ENCODE data around the gene PPP4C. TPM values are rescaled to one million over a fixed set of nuclear protein-coding genes. Genes with fewer than 3 reads are reported as not detected.
"Not testable (repeated sequence)": the region's sequence is repeated elsewhere in the genome, so short reads cannot be mapped to it uniquely, and the experiment has no call there.

The PPP4C gene
- total RNA-seq, 1 experiment from 2014 or later = 134 TPM

DNA sequence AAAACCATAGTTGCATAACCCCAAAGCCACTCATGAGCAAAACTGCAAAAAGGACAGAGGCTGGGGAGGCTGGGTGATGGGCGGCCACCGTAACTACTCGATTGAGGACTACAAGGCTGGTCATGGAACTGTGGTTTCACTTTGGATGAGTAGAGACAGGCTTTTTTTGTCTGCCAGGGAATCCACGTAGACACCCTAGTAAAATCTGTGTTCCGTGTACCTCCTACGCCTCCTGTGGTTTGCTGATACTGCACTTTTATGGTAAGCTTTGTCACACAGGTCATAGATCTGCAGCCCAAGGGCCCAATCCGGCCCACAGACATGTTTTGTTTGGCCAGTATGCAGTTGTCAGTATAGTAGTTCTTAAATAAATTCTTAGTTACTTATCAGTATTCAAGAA is 42.5 kb upstream of the PPP4C start:
- ChIA-PET POLR2A (no interaction called here), CTCF (no interaction called here)
- Mint-ChIP-seq H3K9me3 (ENCODE audit: unreplicated experiment) (no peaks in the 10 kb centered on the region), H3K27me3 (ENCODE audit: insufficient read depth, unreplicated experiment) (peaks cover 7% of the 10 kb centered on the region), H3K4me3 (ENCODE audit: unreplicated experiment) (no peak overlapping the region), H3K4me1 (ENCODE audit: low read depth, unreplicated experiment) (no peaks in the 10 kb centered on the region), H3K27ac (ENCODE audit: unreplicated experiment) (no peak overlapping the region), H3K36me3 (ENCODE audit: insufficient read depth, unreplicated experiment) (no peaks in the 10 kb centered on the region)
- TF ChIP-seq, protein P1, sequence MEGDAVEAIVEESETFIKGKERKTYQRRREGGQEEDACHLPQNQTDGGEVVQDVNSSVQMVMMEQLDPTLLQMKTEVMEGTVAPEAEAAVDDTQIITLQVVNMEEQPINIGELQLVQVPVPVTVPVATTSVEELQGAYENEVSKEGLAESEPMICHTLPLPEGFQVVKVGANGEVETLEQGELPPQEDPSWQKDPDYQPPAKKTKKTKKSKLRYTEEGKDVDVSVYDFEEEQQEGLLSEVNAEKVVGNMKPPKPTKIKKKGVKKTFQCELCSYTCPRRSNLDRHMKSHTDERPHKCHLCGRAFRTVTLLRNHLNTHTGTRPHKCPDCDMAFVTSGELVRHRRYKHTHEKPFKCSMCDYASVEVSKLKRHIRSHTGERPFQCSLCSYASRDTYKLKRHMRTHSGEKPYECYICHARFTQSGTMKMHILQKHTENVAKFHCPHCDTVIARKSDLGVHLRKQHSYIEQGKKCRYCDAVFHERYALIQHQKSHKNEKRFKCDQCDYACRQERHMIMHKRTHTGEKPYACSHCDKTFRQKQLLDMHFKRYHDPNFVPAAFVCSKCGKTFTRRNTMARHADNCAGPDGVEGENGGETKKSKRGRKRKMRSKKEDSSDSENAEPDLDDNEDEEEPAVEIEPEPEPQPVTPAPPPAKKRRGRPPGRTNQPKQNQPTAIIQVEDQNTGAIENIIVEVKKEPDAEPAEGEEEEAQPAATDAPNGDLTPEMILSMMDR (IDR thresholded peaks at IDR 0.05; ENCODE audit: insufficient read depth in 1 of 2, low read depth in 1 of 2, low read length in 1 of 2, severe bottlenecking in 1 of 2, unreplicated experiment in 1 of 2) = no peak
- intact Hi-C loops (cut with micrococcal nuclease; ENCODE audit: unreplicated experiment) = no loop called here
- H3K4me3 ChIP-seq (ENCODE audit: low read depth, low read length) = no peak overlapping the region
- BruUV-seq (replicated peaks) = no TSS peak
- H3K9me3 ChIP-seq = no peaks in the 10 kb centered on the region
- H3K36me3 ChIP-seq (ENCODE audit: control insufficient read depth, insufficient read depth, low read length) = no peaks in the 10 kb centered on the region
- DNase-seq = no peak
- H3K4me1 ChIP-seq = no peaks in the 10 kb centered on the region
- no peaks in the 10 kb centered on the region; the same call in 1 of the 2 replicates for H3K27me3 ChIP-seq (replicated peaks; ENCODE audit: control insufficient read depth, insufficient read depth, low read length)

DNA sequence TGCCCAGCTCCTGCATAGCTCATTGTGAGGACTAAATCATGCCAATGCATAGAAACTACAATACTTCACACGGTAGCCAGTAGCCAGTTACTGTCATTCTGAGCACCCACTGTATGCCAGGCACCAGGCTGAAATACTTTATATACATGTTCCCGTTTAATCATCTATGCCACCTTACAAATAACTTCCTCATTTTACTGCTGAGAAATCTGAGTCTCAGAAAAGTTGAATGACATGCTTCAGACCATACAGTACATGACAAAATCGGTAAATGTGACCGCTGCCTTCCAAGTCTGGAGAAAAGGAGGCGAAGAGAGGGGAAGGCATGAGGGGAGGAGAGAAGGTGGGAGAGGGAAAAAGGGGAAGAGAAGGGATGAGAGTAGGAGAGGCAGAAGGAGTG is 35.6 kb upstream of the PPP4C start:
- CTCF ChIA-PET = no interaction called here
- Mint-ChIP-seq H3K4me3 (ENCODE audit: unreplicated experiment) (no peak overlapping the region), H3K27ac (ENCODE audit: unreplicated experiment) (no peak overlapping the region), H3K9me3 (ENCODE audit: unreplicated experiment) (no peaks in the 10 kb centered on the region), H3K36me3 (ENCODE audit: insufficient read depth, unreplicated experiment) (no peaks in the 10 kb centered on the region), H3K27me3 (ENCODE audit: insufficient read depth, unreplicated experiment) (peaks cover 3% of the 10 kb centered on the region), H3K4me1 (ENCODE audit: low read depth, unreplicated experiment) (no peaks in the 10 kb centered on the region)
- intact Hi-C loops (cut with micrococcal nuclease; ENCODE audit: unreplicated experiment) = no loop called here
- TF ChIP-seq, protein P1 (IDR thresholded peaks at IDR 0.05; ENCODE audit: insufficient read depth in 1 of 2, low read depth in 1 of 2, low read length in 1 of 2, severe bottlenecking in 1 of 2, unreplicated experiment in 1 of 2) = no peak
- POLR2A ChIA-PET = no interaction called here
- Histone ChIP-seq H3K36me3 (ENCODE audit: control insufficient read depth, insufficient read depth, low read length) (no peaks in the 10 kb centered on the region), H3K4me3 (ENCODE audit: low read depth, low read length) (no peak overlapping the region), H3K9me3 (no peaks in the 10 kb centered on the region), H3K4me1 (no peaks in the 10 kb centered on the region), H3K27me3 (replicated peaks; ENCODE audit: control insufficient read depth, insufficient read depth, low read length) (no peaks in the 10 kb centered on the region)
- BruUV-seq (replicated peaks) = no TSS peak
- no peak for DNase-seq

DNA sequence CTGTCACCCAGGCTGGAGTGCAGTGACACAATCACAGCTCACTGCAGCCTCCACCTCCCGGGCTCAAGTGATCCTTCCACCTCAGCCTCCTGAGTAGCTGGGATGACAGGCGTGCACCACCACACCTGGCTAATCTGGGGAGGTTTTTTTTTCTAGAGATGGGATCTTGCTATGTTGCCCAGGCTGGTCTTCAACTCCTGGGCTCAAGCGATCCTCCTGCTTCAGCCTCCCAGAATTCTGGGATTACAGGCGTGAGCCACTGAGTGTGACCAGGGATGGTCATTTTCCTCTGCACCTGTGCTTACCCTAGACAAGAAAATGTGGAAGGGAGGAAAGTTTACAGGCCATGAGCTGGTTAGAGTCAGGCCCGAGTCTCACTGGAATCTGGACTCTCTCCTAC is 35.1 kb upstream of the PPP4C start:
- H3K4me1 Mint-ChIP-seq (ENCODE audit: low read depth, unreplicated experiment); intact Hi-C loops (cut with micrococcal nuclease; ENCODE audit: unreplicated experiment); H3K36me3 Mint-ChIP-seq (ENCODE audit: insufficient read depth, unreplicated experiment); H3K36me3 ChIP-seq (ENCODE audit: control insufficient read depth, insufficient read depth, low read length); DNase-seq; H3K27me3 Mint-ChIP-seq (ENCODE audit: insufficient read depth, unreplicated experiment); H3K4me3 ChIP-seq (ENCODE audit: low read depth, low read length); H3K27ac Mint-ChIP-seq (ENCODE audit: unreplicated experiment); BruUV-seq (replicated peaks); H3K9me3 ChIP-seq; H3K27me3 ChIP-seq (replicated peaks; ENCODE audit: control insufficient read depth, insufficient read depth, low read length); H3K4me3 Mint-ChIP-seq (ENCODE audit: unreplicated experiment); H3K9me3 Mint-ChIP-seq (ENCODE audit: unreplicated experiment); H3K4me1 ChIP-seq; POLR2A ChIA-PET; CTCF ChIA-PET: not testable (repeated sequence)

GRCh38 chr16:30041841-30042240 is 34.0 kb upstream of the PPP4C start:
- ChIA-PET CTCF (interaction anchor here (0.6 to 0.9 kb wide), 2 partner anchors 10 to 1101 kb away, joined by 3 to 4 read pairs; no protein-coding TSS in a partner anchor), POLR2A (no interaction called here)
- Histone ChIP-seq H3K9me3 (no peaks in the 10 kb centered on the region), H3K4me1 (no peaks in the 10 kb centered on the region), H3K36me3 (ENCODE audit: control insufficient read depth, insufficient read depth, low read length) (no peaks in the 10 kb centered on the region), H3K27me3 (replicated peaks; ENCODE audit: control insufficient read depth, insufficient read depth, low read length) (no peaks in the 10 kb centered on the region), H3K4me3 (ENCODE audit: low read depth, low read length) (no peak overlapping the region)
- intact Hi-C loops (cut with micrococcal nuclease; ENCODE audit: unreplicated experiment) = no loop called here
- Mint-ChIP-seq H3K9me3 (ENCODE audit: unreplicated experiment) (no peaks in the 10 kb centered on the region), H3K27me3 (ENCODE audit: insufficient read depth, unreplicated experiment) (no peaks in the 10 kb centered on the region), H3K36me3 (ENCODE audit: insufficient read depth, unreplicated experiment) (no peaks in the 10 kb centered on the region), H3K4me1 (ENCODE audit: low read depth, unreplicated experiment) (no peaks in the 10 kb centered on the region), H3K27ac (ENCODE audit: unreplicated experiment) (no peak overlapping the region), H3K4me3 (ENCODE audit: unreplicated experiment) (no peak overlapping the region)
- no peak for DNase-seq
- no TSS peak for BruUV-seq (replicated peaks)
- TF ChIP-seq, protein P1 (IDR thresholded peaks at IDR 0.05; ENCODE audit: insufficient read depth in 1 of 2, low read depth in 1 of 2, low read length in 1 of 2, severe bottlenecking in 1 of 2, unreplicated experiment in 1 of 2) = peak in 1 of 2 experiments; percentile 56

Measured in Caco-2 (cell line).